Neural crest cell (in vitro differentiated cells): ENCODE measurements around the gene RP9. TPM values are rescaled to one million over a fixed set of nuclear protein-coding genes. Genes with fewer than 3 reads are reported as not detected.

ENCODE experiments used
- DNase-seq: peaks from one replicate; pipeline ENCODE4 v3.0.0; 2021; ENCODE audit warnings: low read depth, mixed read lengths, low spot score
- H3K27ac Mint-ChIP-seq: one replicate; pipeline ENCODE4 v1.8.0; 2021; ENCODE audit warnings: mild to moderate bottlenecking, mixed read lengths; ENCODE audit not compliant: unreplicated experiment
- H3K27me3 Mint-ChIP-seq: 2 replicates; pipeline ENCODE4 v1.8.0; 2021; ENCODE audit warnings: low read depth, mild to moderate bottlenecking, mixed read lengths
- H3K36me3 Mint-ChIP-seq: 2 replicates; pipeline ENCODE4 v1.8.0; 2021; ENCODE audit warnings: low read depth, mild to moderate bottlenecking, mixed read lengths
- H3K4me1 Mint-ChIP-seq: 2 replicates; pipeline ENCODE4 v1.8.0; 2021; ENCODE audit warnings: mixed read lengths
- H3K4me3 Mint-ChIP-seq: one replicate; pipeline ENCODE4 v1.8.0; 2021; ENCODE audit warnings: mild to moderate bottlenecking, mixed read lengths
- H3K9me3 Mint-ChIP-seq: 2 replicates; pipeline ENCODE4 v1.8.0; 2021; ENCODE audit warnings: mixed read lengths
- long read RNA-seq: library from polyadenylated mRNA; unstranded; transcript quantifications from one replicate; pipeline ENCODE4 v2.0.0, GENCODE V29; 2020
- total RNA-seq: library from RNA; stranded (reverse); gene quantifications from 2 replicates; pipeline ENCODE4 v1.2.1, GENCODE V29; 2021
- TF ChIP-seq, protein P1 (sequence below): fragments of 200-600 bp; sonication (generic); conservative IDR thresholded peaks from 2 replicates; pipeline ENCODE4 v1.5.0; 2021; ENCODE audit warnings: antibody characterized with exemption, mild to moderate bottlenecking

The RP9 gene
- 27.5 and 32.7 TPM in 2 replicates for total RNA-seq
- long read RNA-seq: 0 reads

DNA sequence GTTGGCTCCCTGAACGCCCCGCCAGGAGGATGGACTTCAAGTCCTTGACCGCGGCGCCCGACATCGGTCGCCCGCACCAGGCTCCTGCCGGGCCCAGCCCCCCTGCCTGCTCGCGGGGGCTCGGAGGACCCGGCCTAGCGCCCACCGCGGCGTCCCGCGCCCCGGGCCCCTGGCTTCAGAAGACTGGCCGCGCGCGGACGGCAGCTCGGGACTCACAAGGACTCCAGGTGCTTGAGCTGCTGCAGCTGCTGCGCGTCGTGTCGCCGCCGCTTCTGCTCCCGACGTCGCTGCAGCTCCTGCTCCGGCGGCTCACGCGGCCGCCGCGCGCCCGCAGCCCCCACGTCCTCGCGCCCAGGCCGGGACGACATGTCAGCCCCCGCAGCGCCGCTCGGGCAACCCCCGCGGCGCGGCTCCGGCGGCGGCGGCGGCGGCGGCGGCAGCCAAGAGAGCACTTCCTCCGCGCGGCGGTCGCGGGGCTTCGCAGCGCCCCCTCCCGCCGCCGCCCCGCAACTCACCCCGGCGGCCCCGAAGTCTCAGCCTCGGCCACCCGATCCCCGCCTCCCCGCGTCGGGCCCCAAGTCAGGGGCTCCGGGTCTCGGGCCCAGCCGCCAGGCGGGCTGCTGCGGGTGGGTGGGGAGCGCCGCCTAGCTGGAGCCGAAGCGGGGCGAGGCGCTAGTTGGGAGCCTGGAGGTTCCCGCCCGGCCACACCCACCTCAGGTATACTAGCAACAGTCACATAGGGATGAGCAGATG, at the start of gene RP9:
Gene RP9, minus strand, starts transcription at position 400 of the 753 bp plus-strand sequence. Its CDS starts 32 bp downstream, at position 368.
- peak within 1 kb of the TSS; percentile 37 for H3K27ac Mint-ChIP-seq
- TF ChIP-seq, protein P1, sequence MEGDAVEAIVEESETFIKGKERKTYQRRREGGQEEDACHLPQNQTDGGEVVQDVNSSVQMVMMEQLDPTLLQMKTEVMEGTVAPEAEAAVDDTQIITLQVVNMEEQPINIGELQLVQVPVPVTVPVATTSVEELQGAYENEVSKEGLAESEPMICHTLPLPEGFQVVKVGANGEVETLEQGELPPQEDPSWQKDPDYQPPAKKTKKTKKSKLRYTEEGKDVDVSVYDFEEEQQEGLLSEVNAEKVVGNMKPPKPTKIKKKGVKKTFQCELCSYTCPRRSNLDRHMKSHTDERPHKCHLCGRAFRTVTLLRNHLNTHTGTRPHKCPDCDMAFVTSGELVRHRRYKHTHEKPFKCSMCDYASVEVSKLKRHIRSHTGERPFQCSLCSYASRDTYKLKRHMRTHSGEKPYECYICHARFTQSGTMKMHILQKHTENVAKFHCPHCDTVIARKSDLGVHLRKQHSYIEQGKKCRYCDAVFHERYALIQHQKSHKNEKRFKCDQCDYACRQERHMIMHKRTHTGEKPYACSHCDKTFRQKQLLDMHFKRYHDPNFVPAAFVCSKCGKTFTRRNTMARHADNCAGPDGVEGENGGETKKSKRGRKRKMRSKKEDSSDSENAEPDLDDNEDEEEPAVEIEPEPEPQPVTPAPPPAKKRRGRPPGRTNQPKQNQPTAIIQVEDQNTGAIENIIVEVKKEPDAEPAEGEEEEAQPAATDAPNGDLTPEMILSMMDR: peak; percentile 68
- H3K36me3 Mint-ChIP-seq: no peaks in the 10 kb centered on the region
- H3K4me3 Mint-ChIP-seq: peak within 1 kb of the TSS; percentile 90
- peaks cover 30% of the 10 kb centered on the region for H3K27me3 Mint-ChIP-seq
- peak; percentile 72 for DNase-seq
- peaks cover 23% of the 10 kb centered on the region for H3K4me1 Mint-ChIP-seq
- no peaks in the 10 kb centered on the region for H3K9me3 Mint-ChIP-seq

GRCh38 chr7:33157781-33158180, 48.6 kb upstream of the RP9 start:
- no peak overlapping the region for H3K4me3 Mint-ChIP-seq
- H3K36me3 Mint-ChIP-seq: peaks cover 13% of the 10 kb centered on the region
- H3K9me3 Mint-ChIP-seq: peaks cover 1% of the 10 kb centered on the region
- no peak for DNase-seq
- H3K27ac Mint-ChIP-seq: no peak overlapping the region
- H3K27me3 Mint-ChIP-seq: no peaks in the 10 kb centered on the region
- no peaks in the 10 kb centered on the region for H3K4me1 Mint-ChIP-seq
- TF ChIP-seq, protein P1: no peak

DNA sequence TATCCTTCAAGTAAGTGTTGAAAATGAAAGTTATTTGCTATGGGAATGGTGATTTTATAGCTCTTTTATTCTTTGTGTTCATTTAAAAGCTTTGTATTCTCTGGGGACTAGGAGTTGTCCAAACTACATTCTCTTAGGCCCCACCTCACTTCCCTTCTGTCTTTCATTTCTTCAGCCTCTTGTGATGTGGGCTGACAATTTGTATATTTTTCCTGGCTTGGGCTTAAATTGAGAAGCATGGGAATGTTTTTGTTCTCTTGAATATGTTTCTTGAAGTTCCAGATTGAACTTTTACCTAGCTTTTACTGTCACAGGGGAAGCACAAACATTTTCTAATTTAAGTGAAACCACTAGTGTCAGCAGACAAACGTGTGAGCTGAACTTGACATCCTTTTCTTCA, 48.1 kb upstream of the RP9 start:
- Mint-ChIP-seq H3K4me3 (no peak overlapping the region), H3K9me3 (no peaks in the 10 kb centered on the region), H3K27ac (no peak overlapping the region), H3K27me3 (no peaks in the 10 kb centered on the region), H3K36me3 (peaks cover 8% of the 10 kb centered on the region), H3K4me1 (no peaks in the 10 kb centered on the region)
- DNase-seq: no peak
- TF ChIP-seq, protein P1: no peak

DNA sequence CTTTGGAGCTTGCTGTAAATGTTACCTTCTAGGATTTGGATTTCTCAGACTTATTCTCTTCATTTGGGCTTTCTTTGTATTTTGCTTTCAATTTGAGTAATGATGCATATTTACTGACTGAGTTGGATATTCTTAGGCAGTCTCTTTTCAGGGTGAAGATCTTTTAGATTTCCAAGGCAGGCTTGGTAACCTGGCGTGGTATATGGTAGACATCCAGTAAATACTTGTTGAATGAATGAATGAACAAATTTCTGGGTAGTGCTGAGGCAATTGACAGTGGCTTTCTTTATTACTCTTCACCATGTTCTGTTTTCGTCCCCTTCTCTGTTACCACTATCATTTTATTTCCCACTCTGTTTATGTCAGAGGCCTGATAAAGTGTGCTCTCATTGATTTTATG, 47.2 kb upstream of the RP9 start:
- Mint-ChIP-seq H3K9me3 (no peaks in the 10 kb centered on the region), H3K27ac (no peak overlapping the region), H3K4me1 (no peaks in the 10 kb centered on the region), H3K27me3 (no peaks in the 10 kb centered on the region), H3K4me3 (no peak overlapping the region), H3K36me3 (peaks cover 4% of the 10 kb centered on the region)
- TF ChIP-seq, protein P1: no peak
- DNase-seq: no peak

GRCh38 chr7:33155811-33156210, 46.6 kb upstream of the RP9 start:
- Mint-ChIP-seq H3K4me3 (no peak overlapping the region), H3K4me1 (no peaks in the 10 kb centered on the region), H3K9me3 (no peaks in the 10 kb centered on the region), H3K27ac (no peak overlapping the region), H3K27me3 (no peaks in the 10 kb centered on the region), H3K36me3 (peaks cover 4% of the 10 kb centered on the region)
- DNase-seq: no peak
- TF ChIP-seq, protein P1: no peak
